Measurements from ENCODE around the gene SHF. TPM values are rescaled to one million over a fixed set of nuclear protein-coding genes. Genes with fewer than 3 reads are reported as not detected.
A peak's percentile ranks its signal among the peaks of the same experiment; 100 is the strongest.

SHF gene
- total and polyA plus RNA-seq, 2 donors (not counting 1 experiment from before 2014, with no cell fraction given): 1.6 to 15.4 TPM

DNA sequence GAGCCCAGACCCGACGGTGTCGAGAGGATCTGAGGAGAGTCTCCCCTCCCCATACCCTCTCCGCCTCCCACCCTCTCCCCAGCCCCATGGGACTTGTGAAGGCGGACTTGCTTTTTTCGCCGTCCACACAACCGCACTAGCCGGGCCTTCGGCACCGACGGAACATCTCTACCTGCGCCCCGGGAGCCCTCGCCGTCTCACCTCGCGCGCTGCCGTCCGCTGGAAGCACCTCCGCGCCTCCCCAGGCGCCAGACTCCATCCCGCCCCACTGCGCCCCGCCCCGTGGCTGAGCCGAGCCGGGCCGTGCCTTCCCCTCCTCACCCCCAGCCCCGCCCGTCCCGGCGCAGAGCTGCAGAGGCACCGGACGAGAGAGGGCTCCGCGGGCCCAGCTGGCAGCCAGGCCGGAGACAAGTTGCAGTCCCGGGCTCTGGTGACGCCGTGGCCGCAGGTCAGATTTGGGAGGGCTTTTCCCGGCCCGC lies 58.1 kb downstream of the SHF start, which contains the start of the genes DUOX1 and DUOXA1:
Gene DUOX1, plus strand, starts transcription at position 344 of the 479 bp plus-strand sequence. CDS start 1,973 bp downstream, outside the sequence.
Gene DUOXA1, minus strand, starts transcription at position 229 of the 479 bp plus-strand sequence. CDS start 6,865 bp downstream, outside the sequence.
- ChIA-PET POLR2A (no interaction called here), CTCF (interaction anchor here (6.1 kb wide), 1 partner anchor 12 kb away, joined by 33 read pairs; no protein-coding TSS in a partner anchor)
- peaks cover 77% of the 10 kb centered on the region for H3K27me3 Mint-ChIP-seq
- Histone ChIP-seq H4K20me1 (ENCODE audit: control insufficient read depth, insufficient read depth, low read length, poor library complexity, severe bottlenecking) (no peaks in the 10 kb centered on the region), H2AFZ (ENCODE audit: insufficient read depth, low read depth, low read length, poor library complexity, severe bottlenecking) (peak within 1 kb of the TSS; percentile 51), H3K27ac (ENCODE audit: low read length in 2 of 2) (no peak within 1 kb of the TSS), H3K9ac (ENCODE audit: low read length) (peak within 1 kb of the TSS; percentile 42), H3K36me3 (replicated peaks in 1 of 2; ENCODE audit: control extremely low read depth in 1 of 2, control insufficient read depth in 1 of 2, extremely low read depth in 1 of 2, insufficient read depth in 2 of 2, low read length in 1 of 2) (no peaks in the 10 kb centered on the region), H3K27me3 (replicated peaks in 1 of 4; ENCODE audit: control extremely low read depth in 1 of 4, control insufficient read depth in 3 of 4, insufficient read depth in 4 of 4, low read length in 3 of 4) (peaks cover 0 to 69% (median 38%) of the 10 kb centered on the region in 4 experiments), H3K4me3 (ENCODE audit: control extremely low read depth in 1 of 5, extremely low read depth in 1 of 5, insufficient read depth in 1 of 5, low read depth in 2 of 5, low read length in 4 of 5) (peak within 1 kb of the TSS in 3 of 5 experiments; percentile 11 to 35 (median 33)), H3K9me3 (ENCODE audit: control extremely low read depth in 1 of 3, control insufficient read depth in 2 of 3, insufficient read depth in 1 of 3, low read length in 2 of 3) (peaks cover 0 to 8% (median 0%) of the 10 kb centered on the region in 3 donors), H3K79me2 (ENCODE audit: control insufficient read depth, insufficient read depth, low read length) (no peaks in the 10 kb centered on the region), H3K4me1 (ENCODE audit: control insufficient read depth in 2 of 2, insufficient read depth in 2 of 2, low read length in 2 of 2) (peaks cover 16 to 24% of the 10 kb centered on the region in 2 donors), H3K4me2 (replicated peaks; ENCODE audit: low read depth, low read length, poor library complexity, severe bottlenecking) (peak within 1 kb of the TSS; percentile 71)
- peak within 1 kb of the TSS; percentile 77 for H3K4me3 Mint-ChIP-seq
- TF ChIP-seq, protein P1, sequence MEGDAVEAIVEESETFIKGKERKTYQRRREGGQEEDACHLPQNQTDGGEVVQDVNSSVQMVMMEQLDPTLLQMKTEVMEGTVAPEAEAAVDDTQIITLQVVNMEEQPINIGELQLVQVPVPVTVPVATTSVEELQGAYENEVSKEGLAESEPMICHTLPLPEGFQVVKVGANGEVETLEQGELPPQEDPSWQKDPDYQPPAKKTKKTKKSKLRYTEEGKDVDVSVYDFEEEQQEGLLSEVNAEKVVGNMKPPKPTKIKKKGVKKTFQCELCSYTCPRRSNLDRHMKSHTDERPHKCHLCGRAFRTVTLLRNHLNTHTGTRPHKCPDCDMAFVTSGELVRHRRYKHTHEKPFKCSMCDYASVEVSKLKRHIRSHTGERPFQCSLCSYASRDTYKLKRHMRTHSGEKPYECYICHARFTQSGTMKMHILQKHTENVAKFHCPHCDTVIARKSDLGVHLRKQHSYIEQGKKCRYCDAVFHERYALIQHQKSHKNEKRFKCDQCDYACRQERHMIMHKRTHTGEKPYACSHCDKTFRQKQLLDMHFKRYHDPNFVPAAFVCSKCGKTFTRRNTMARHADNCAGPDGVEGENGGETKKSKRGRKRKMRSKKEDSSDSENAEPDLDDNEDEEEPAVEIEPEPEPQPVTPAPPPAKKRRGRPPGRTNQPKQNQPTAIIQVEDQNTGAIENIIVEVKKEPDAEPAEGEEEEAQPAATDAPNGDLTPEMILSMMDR (IDR thresholded peaks at IDR 0.05): no peak
- TF ChIP-seq EZH2 (IDR thresholded peaks at IDR 0.05; ENCODE audit: borderline replicate concordance, insufficient read depth, low read depth, low read length, poor library complexity, severe bottlenecking): no peak
- DNase-seq: peak; percentile 41
- H3K9me3 Mint-ChIP-seq (ENCODE audit: insufficient read depth): no peaks in the 10 kb centered on the region
- peaks cover 13% of the 10 kb centered on the region for H3K4me1 Mint-ChIP-seq
- intact Hi-C loops (cut with micrococcal nuclease): no loop called here
- ATAC-seq (ENCODE audit: low read depth): peak; percentile 72
- WGBS (ENCODE audit: insufficient coverage): 11% methylated on average over 30 of the region's 46 CpGs
- H3K27ac Mint-ChIP-seq: no peak within 1 kb of the TSS

DNA sequence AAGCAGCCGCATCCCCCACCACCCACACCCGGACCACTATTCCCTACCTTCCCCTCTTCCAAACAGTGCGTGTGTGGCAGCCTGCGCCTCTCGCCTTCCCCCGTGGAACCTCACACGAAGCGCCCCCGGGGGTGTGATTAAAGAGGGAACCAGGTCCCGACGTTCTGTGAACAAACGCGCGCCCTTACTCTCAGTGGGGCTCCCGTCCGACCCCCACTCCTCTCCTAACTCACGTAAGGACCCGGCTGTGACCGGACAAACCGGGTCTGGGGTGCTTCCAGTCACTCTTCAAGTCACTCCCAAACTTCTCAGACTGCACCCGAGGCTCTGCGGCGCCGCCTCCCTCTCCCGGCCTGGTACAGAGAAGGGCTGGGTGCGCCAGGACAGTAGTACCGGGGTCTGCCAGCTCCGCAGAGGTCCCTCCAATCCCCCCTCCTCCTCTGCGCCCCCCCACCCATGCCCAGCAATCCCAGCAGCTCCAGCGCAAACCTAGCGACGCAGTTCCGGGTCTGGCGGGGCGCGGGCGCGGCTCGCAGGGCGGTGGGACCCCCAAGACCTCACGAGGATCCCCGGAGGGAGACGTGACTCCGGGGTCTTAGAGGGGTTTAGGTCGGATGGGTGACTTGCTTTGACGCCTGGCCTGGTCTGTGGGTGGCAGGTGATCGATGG lies 58.7 kb downstream of the SHF start:
- peaks cover 15 to 22% of the 10 kb centered on the region in 2 donors for H3K4me1 ChIP-seq (ENCODE audit: control insufficient read depth in 2 of 2, insufficient read depth in 2 of 2, low read length in 2 of 2)
- ChIA-PET CTCF (interaction anchor here (6.1 kb wide), 1 partner anchor 11 kb away, joined by 33 read pairs; no protein-coding TSS in a partner anchor), POLR2A (no interaction called here)
- peak overlapping the region; percentile 71 for H3K4me2 ChIP-seq (replicated peaks; ENCODE audit: low read depth, low read length, poor library complexity, severe bottlenecking)
- H3K27me3 Mint-ChIP-seq: peaks cover 74% of the 10 kb centered on the region
- no peak overlapping the region for H3K27ac ChIP-seq (ENCODE audit: low read length in 2 of 2)
- no peaks in the 10 kb centered on the region for H3K79me2 ChIP-seq (ENCODE audit: control insufficient read depth, insufficient read depth, low read length)
- 10% methylated on average over 42 of the region's 47 CpGs for WGBS (ENCODE audit: insufficient coverage)
- H3K27ac Mint-ChIP-seq: no peak overlapping the region
- no peak for TF ChIP-seq EZH2 (IDR thresholded peaks at IDR 0.05; ENCODE audit: borderline replicate concordance, insufficient read depth, low read depth, low read length, poor library complexity, severe bottlenecking)
- intact Hi-C loops (cut with micrococcal nuclease): no loop called here
- H3K9ac ChIP-seq (ENCODE audit: low read length): peak overlapping the region; percentile 42
- peak overlapping the region in 3 of 5 experiments; percentile 11 to 35 (median 33) for H3K4me3 ChIP-seq (ENCODE audit: control extremely low read depth in 1 of 5, extremely low read depth in 1 of 5, insufficient read depth in 1 of 5, low read depth in 2 of 5, low read length in 4 of 5)
- DNase-seq (no peak), ATAC-seq (ENCODE audit: low read depth) (no peak)
- H3K36me3 ChIP-seq (replicated peaks in 1 of 2; ENCODE audit: control extremely low read depth in 1 of 2, control insufficient read depth in 1 of 2, extremely low read depth in 1 of 2, insufficient read depth in 2 of 2, low read length in 1 of 2): no peaks in the 10 kb centered on the region
- peaks cover 0 to 63% (median 34%) of the 10 kb centered on the region in 4 experiments for H3K27me3 ChIP-seq (replicated peaks in 1 of 4; ENCODE audit: control extremely low read depth in 1 of 4, control insufficient read depth in 3 of 4, insufficient read depth in 4 of 4, low read length in 3 of 4)
- peaks cover 0 to 5% (median 0%) of the 10 kb centered on the region in 3 donors for H3K9me3 ChIP-seq (ENCODE audit: control extremely low read depth in 1 of 3, control insufficient read depth in 2 of 3, insufficient read depth in 1 of 3, low read length in 2 of 3)
- H3K9me3 Mint-ChIP-seq (ENCODE audit: insufficient read depth): no peaks in the 10 kb centered on the region
- peak overlapping the region; percentile 51 for H2AFZ ChIP-seq (ENCODE audit: insufficient read depth, low read depth, low read length, poor library complexity, severe bottlenecking)
- peaks cover 8% of the 10 kb centered on the region for H3K4me1 Mint-ChIP-seq
- H3K4me3 Mint-ChIP-seq: peak overlapping the region; percentile 46
- H4K20me1 ChIP-seq (ENCODE audit: control insufficient read depth, insufficient read depth, low read length, poor library complexity, severe bottlenecking): no peaks in the 10 kb centered on the region

All from B cell (primary cell).